NT2/D1 (cell line): ENCODE data around the gene PPP1R14D.

Experiments
- SUZ12 ChIP-seq: IDR thresholded peaks from 2 replicates; pipeline ENCODE4 v1.6.1; 2011; ENCODE audit not compliant: insufficient read length, insufficient read depth; ENCODE audit errors: extremely low read depth
- YY1 ChIP-seq: IDR thresholded peaks from 2 replicates; pipeline ENCODE4 v1.6.1; 2011; ENCODE audit not compliant: insufficient read length, insufficient read depth
- ZNF274 ChIP-seq: IDR thresholded peaks from 2 replicates; pipeline ENCODE4 v1.6.1; 2011; ENCODE audit warnings: mild to moderate bottlenecking, low read depth, low read length

- TF ChIP-seq ZNF274, result no peak
- TF ChIP-seq YY1, result no peak
- TF ChIP-seq SUZ12, result no peak
Measured at GRCh38 chr15:40823572-40824343, 4.8 kb downstream of the PPP1R14D start.
